Amniotic epithelial cell (primary cell): ENCODE data around the gene EVX1.

ENCODE experiments used
- DNase-seq: peaks from one replicate; pipeline ENCODE4 v3.0.0-alpha.2; 2010; ENCODE audit warnings: low read depth

The EVX1 gene

GRCh38 chr7:27249724-27250556 lies 7.3 kb downstream of the EVX1 start:
- DNase-seq = no peak

- DNase-seq = no peak
Observed at GRCh38 chr7:27250557-27251070, 8.0 kb downstream of the EVX1 start.

- no peak for DNase-seq
Observed at GRCh38 chr7:27251136-27251651, 8.6 kb downstream of the EVX1 start.

- no peak for DNase-seq
Observed at GRCh38 chr7:27251652-27252590, 9.3 kb downstream of the EVX1 start.

- no peak for DNase-seq
Observed at GRCh38 chr7:27254625-27255024, 12.0 kb downstream of the EVX1 start.

GRCh38 chr7:27260211-27260610 lies 17.6 kb downstream of the EVX1 start:
- DNase-seq = no peak

GRCh38 chr7:27262121-27262520 lies 19.5 kb downstream of the EVX1 start:
- DNase-seq = no peak

GRCh38 chr7:27263781-27264180 lies 21.2 kb downstream of the EVX1 start:
- no peak for DNase-seq

GRCh38 chr7:27269455-27269854 lies 26.9 kb downstream of the EVX1 start:
- DNase-seq = no peak

- no peak for DNase-seq
Observed at GRCh38 chr7:27271384-27271783, 28.8 kb downstream of the EVX1 start.

GRCh38 chr7:27277628-27278027 lies 35.0 kb downstream of the EVX1 start:
- DNase-seq = peak; percentile 24

- no peak for DNase-seq
Observed at GRCh38 chr7:27283558-27283957, 41.0 kb downstream of the EVX1 start.

- no peak for DNase-seq
Observed at GRCh38 chr7:27295236-27295635, 52.6 kb downstream of the EVX1 start.

- DNase-seq = no peak
Observed at GRCh38 chr7:27297356-27297755, 54.8 kb downstream of the EVX1 start.
